Measurements from ENCODE around the gene PCDH12.

PCDH12 gene

DNA sequence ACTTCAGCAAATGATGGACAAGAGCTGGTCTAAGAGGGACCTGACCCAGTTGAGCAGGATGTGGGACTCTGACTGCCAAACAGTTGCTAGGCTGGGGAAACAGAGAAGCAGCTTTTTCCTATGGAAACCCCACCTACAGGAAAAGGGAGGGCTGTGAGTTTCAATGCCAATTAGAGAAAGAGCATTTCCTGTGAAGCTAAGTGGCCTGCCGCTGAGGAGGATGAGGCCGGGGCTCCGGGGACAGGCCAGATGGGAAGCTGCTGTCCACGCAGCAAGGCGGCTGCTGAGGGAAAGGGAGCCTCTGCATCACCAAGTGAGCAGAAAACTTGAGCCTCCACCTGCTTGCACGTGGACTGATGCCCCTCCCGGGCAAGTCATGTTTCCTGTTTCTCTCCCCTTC lies at the start of gene PCDH12:
PCDH12 (minus strand) TSS at position 90 of the 400 bp plus-strand sequence. CDS start 351 bp downstream, outside the sequence.
- DNase-seq (ENCODE audit: low read depth in 2 of 2), result no peak

DNA sequence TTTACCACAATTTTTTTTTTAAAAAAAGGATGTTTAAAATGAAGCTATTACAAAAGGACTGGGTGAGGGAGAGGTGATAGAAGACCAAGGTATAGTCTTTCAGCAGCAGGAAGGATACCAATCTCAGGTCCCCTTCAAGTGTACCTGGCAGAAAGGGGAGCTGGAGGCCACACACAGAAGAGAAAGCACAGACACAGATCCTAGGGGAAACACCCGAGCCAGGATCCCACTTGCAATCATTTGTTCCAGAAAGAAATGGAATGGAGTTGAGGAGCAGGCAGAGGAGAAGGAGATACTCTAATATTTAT lies 49.2 kb upstream of the PCDH12 start:
- no peak for DNase-seq (ENCODE audit: low read depth in 2 of 2)

DNA sequence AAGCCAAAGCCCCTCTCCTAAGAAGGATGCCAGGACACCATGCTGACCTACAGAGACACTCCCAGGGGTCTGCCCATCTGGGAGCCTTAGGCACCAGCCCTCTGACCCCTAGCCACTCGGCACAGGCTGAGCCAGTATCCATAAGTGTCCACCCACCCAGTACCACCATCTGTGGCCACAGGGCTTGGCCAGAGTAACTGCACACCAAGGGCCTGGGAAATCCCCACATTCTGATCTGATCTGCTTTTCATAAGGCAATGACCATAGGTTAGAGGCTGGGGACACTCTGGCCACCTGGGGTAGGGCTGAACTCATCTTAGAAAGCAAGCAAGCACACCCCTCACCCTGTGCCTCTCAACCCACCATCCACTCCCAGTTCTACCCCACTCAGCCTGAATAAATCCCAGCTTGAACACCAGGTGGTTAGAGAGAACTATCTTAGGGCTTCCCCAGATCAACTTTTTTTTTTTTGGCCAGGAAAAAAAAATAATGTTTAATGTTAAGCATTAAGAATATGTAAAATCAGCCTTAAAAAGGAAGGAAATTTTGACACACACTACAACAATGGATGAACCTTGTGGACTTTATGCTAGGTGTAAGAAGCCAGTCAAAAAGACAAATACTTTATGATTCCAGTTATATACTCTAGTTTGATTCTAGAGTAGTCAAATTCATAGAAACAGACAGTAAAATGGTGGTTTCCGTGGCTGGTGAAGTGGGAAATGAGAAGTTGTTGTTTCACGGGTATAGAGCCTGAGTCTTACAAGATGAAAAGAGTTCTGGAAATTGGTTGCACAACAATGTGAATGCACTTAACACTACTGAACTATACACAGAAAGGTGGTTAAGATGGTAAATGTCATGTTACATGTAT lies 48.6 kb upstream of the PCDH12 start:
- DNase-seq (ENCODE audit: low read depth in 2 of 2), result peak in 1 of 2 donors; percentile 28

DNA sequence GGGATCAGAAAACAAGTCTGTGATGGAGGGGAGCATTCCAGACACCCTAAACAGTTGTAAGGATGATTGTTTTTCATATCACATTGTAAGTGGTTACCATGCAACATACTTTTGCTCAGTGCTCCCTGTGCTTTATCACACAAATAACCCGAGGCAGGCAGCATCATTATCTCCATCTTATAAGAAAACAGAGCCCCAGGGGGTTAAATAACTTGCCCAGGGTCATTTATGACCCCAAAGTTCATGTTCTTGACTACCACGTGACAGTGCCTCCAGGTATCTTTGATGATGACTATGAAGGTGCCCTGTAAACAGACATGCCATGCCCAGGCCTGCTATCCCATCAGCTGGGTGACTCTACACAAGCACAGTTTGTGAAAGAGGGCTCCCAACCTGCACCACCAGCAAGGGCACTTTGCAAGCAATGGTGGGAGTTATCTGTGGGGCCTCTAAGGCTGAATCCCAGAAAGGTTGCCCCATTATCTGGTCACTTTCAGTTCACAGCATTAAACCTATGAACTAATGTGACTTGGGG lies 45.3 kb upstream of the PCDH12 start:
- DNase-seq (ENCODE audit: low read depth in 2 of 2), result no peak

GRCh38 chr5:142000704-142001484 lies 42.9 kb upstream of the PCDH12 start:
- no peak for DNase-seq (ENCODE audit: low read depth in 2 of 2)

DNA sequence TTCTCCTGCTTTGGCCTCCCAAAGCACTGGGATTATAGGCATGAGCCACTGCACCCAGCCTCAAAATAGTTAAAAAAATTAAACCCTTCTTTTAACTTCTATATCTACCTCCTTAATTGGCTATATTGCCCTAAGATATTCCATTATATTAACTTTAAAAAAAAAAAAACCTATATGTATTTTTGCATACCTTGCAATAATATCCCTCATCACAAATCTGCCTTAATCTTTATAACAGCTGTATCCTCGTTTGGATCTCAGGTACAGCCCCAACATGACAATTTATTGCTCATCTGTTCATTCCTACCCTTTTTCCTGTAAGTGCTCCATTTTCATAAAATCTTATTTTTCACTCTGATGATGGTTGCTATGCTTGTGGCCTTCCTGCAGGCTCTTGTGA lies 42.2 kb upstream of the PCDH12 start:
- DNase-seq (ENCODE audit: low read depth in 2 of 2), result no peak

- DNase-seq (ENCODE audit: low read depth in 2 of 2), result no peak
Measured at GRCh38 chr5:141997358-141997960, 39.5 kb upstream of the PCDH12 start.

- DNase-seq (ENCODE audit: low read depth in 2 of 2), result no peak
Measured at GRCh38 chr5:141995656-141996055, 37.7 kb upstream of the PCDH12 start.

DNA sequence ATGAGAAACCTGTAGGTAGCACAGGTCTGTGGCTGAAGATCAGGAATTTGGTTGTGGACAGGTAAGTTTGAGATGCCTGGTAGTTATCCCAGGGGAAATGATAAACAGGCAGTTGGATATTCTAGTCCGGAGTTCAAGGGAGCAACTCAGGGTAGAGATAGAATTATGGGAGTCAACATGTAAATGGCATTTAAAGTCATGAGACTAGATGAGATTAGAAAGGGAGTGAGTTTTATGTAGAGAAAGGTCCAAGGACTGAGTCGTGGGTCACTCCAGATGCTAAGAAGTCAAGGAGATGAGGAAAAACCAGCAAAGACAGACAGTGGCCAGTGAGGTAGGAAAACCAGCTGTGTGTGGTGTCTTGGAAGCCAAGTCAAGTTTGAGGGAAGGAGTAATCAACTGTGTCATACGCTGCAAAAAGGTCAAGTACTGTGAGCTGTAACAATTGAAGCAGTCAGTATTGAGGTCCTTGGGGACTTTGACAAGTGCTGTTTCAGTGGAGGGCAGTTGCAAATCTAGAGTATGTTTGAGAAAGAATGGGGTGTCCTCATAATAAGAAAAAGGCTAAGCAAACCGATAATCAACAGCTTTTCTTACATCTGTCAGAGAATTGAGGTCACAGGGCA lies 36.6 kb upstream of the PCDH12 start:
- DNase-seq (ENCODE audit: low read depth in 2 of 2), result no peak

DNA sequence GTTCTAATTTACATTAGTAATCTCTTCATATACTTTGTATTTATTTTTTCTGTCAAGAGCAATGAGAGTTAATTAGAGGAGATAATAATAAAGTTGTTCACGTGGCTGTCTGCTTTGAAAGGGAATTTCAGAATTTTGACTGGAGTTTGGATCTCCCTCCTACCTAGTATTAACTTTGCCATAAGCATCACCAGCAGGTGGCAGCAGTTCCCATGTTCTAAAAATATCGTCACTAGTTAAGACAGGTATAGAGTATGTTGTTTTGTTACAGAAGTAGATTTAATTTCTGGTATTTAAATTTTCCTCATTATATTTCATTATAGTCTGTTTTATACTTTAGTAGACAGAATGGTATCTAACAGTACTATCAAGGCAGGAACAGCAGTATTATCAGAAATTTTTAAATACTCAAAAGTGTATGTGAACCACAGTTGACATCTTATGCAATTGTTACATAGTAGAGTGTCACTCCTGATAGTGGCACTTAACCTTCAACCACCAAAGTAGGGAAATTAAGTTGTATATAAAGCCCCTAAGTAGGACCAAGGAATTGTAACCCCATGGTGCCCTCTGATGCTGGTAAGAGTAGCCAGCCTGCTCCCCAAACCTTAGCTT lies 34.5 kb upstream of the PCDH12 start:
- peak; percentile 66 to 79 for DNase-seq (ENCODE audit: low read depth in 2 of 2)

DNA sequence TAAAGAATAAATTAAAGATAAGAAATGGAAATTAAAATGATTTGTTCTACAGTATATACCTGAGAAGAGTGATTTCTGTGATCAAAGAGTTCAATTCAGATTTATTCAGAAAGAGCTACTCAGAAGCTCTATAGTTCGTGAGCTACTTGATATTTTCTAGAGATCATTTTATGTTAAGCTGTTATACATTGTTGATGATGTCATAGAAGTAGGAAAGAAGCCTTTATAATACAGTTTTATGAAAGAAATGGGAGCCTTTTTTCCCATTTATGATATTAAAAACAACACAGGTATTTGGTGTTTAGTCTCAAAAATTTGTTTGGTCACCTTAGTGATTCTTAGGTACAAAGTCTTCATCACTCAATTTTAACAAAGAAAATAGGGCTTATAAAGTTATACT lies 31.7 kb upstream of the PCDH12 start:
- no peak for DNase-seq (ENCODE audit: low read depth in 2 of 2)

DNA sequence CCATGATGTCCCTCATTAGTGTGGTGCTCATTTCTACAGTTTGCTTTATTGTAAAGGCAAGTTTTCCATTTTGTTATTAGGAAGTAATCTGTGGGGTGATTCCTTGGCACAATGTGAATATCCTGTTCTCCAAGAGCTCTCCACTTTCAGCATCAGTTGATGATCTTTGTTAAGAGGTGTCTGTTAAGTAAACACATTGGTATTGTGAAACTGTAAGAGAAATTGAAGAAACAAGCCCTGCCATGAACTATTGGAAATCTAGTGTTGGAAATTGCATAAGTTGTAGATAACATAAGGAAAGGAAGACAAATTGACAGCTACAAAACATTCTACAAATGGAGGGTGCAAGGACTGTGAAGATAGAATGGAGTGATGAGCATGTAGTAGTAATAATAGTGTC lies 28.1 kb upstream of the PCDH12 start:
- DNase-seq (ENCODE audit: low read depth in 2 of 2), result no peak

DNA sequence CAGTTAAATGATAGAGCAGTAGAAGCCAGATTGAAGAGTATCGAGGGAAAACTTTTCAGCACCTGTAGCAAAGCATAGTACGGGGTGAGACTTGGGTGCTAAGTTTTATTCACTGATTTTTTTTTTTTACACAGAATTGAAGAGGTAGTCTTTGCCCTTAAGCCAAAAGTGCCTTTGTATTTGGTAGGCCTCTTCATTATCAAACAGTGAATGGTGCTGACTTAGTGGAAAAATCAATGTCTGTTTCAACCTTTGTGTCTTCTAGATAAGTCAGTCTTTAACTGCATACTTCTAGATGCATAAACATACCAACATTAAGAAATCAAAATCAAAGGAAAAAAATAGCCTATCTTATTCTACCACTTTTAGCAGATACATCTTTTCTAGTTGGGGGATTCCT lies 24.6 kb upstream of the PCDH12 start:
- DNase-seq (ENCODE audit: low read depth in 2 of 2), result no peak

DNA sequence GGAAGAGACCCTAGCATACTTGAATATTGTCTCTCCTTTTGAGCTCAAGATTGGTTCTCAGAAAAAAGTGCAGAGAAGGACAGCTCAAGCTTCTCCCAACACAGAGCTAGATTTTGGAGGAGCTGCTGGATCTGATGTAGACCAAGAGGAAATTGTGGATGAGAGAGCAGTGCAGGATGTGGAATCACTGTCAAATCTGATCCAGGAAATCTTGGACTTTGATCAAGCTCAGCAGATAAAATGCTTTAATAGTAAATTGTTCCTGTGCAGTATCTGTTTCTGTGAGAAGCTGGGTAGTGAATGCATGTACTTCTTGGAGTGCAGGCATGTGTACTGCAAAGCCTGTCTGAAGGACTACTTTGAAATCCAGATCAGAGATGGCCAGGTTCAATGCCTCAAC lies 20.4 kb upstream of the PCDH12 start:
- DNase-seq (ENCODE audit: low read depth in 2 of 2), result no peak

GRCh38 chr5:141976176-141976575 lies 18.2 kb upstream of the PCDH12 start:
- DNase-seq (ENCODE audit: low read depth in 2 of 2), result no peak

DNA sequence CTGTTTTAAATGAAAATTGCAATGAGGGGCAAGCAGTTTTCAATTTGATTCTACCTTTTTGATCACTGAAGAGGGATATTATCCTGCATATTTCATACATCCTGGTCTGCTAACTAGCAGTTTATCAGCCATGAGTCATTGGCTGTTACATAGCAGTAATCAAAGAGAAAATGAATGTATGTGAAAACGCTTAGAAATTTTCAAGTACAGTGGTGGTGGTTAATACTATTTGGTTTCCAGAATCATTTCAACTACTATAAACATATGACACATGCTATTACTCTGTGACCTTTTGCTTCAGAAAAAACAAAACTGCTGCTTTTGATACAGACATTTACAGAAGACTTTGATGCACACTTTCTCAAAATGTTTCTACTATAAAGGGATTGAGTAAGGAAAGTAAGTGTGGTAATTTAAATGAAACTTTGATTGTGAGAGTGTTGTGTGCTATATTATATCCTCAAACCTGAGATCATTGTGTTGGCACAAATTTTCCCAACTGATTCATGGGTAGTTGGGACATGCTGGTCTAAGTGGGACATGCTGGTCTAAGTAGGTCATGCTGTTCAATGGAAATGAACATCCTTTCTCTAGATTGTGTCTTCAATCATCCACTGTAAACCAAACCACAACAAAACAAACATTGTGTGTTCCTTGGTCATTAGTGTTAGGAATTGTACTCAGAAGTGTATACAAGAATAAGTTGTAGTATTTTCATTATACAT lies 16.0 kb upstream of the PCDH12 start:
- no peak for DNase-seq (ENCODE audit: low read depth in 2 of 2)

DNA sequence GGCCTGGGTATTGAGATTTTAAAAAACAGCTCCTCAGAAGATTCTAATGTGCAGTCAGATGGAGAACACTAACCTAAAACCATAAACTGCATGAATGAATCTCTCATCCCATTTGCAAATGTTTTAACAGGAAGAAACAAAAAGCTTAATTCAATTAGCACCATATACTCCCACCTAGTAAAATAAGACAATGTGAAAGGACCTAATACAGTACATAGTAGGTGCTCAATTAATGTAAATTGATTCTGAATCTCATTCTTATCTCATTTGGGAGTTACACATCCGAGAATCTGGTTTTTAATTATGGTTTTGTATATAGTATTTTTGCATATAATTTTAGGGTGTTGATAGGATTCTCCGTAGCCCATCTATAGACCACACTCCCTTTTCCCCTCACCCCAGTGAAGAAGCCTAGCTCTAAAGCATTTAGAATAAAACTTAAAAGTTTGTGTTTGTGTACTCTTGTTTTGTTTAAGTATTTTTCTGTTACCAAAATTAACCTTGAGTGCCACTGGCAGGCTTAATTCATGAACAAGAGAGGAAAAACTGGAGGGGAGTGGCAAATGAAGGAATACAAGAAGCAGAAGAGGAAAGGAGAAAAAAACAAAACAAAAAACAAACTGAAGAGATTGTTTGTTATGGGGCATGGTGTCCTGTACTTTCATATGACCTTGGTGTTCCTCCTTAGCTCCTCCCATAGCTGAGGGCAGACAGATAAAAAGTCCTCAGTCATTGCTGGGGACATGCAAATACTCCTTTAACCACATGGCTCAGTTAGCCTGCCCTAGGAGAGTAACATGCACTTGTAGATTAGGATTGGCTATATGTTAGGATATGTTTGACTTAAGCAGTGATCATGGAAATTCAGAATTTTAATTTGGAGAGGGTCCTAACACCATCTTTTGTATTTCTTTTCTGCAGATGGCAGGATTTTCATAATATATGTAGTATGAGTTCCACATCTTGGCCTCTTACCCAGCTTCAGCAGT lies 12.1 kb upstream of the PCDH12 start:
- no peak for DNase-seq (ENCODE audit: low read depth in 2 of 2)

GRCh38 chr5:141968914-141969608 lies 11.1 kb upstream of the PCDH12 start, which contains the start of gene RNF14:
Gene RNF14, plus strand, starts transcription at chr5:141969105. Its CDS starts 4,484 bp downstream, at chr5:141973589.
- peak; percentile 90 to 95 for DNase-seq (ENCODE audit: low read depth in 2 of 2)

DNA sequence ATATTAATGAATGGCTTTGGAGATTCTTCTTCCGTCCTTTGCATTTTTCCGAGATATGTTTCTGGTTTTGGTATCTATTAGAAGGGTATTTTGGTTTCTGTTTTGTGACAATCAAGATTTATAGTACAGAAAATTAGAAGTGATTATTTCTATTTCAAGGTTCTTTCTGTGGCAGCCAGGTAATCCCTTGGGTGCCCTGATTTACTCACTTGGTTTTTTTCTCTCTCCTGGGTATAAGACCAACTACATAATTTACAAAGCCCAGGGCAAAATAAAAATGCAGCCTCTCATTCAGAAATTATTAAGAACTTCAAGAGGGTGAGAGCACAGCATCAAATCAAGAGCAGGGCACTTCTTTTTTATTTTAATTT lies 8.9 kb upstream of the PCDH12 start:
- DNase-seq (ENCODE audit: low read depth in 2 of 2), result no peak

All from stimulated activated CD4-positive, alpha-beta T cell treated with anti-CD3 and anti-CD28 coated beads, Interleukin-4, amount 100 ng/mL, for 48 hours (primary cell).